Measurements from ENCODE around the gene TRIM71.
"Not testable (repeated sequence)": the region's sequence is repeated elsewhere in the genome, so short reads cannot be mapped to it uniquely, and the experiment has no call there.

Gene TRIM71

GRCh38 chr3:32842987-32843386 is 25.2 kb downstream of the TRIM71 start:
- DNase-seq (ENCODE audit: low spot score): no peak

GRCh38 chr3:32843510-32844321 is 25.9 kb downstream of the TRIM71 start:
- no peak for DNase-seq (ENCODE audit: low spot score)

GRCh38 chr3:32844322-32844654 is 26.5 kb downstream of the TRIM71 start:
- DNase-seq (ENCODE audit: low spot score): no peak

GRCh38 chr3:32844914-32845313 is 27.1 kb downstream of the TRIM71 start:
- DNase-seq (ENCODE audit: low spot score): no peak

GRCh38 chr3:32845546-32845945 is 27.7 kb downstream of the TRIM71 start:
- not testable (repeated sequence) for DNase-seq (ENCODE audit: low spot score)

- DNase-seq (ENCODE audit: low spot score): not testable (repeated sequence)
Observed at GRCh38 chr3:32847045-32847444, 29.2 kb downstream of the TRIM71 start.

GRCh38 chr3:32847528-32847927 is 29.7 kb downstream of the TRIM71 start:
- no peak for DNase-seq (ENCODE audit: low spot score)

- no peak for DNase-seq (ENCODE audit: low spot score)
Observed at GRCh38 chr3:32848215-32848614, 30.4 kb downstream of the TRIM71 start.

- DNase-seq (ENCODE audit: low spot score): no peak
Observed at GRCh38 chr3:32849046-32849445, 31.2 kb downstream of the TRIM71 start.

- no peak for DNase-seq (ENCODE audit: low spot score)
Observed at GRCh38 chr3:32850226-32850625, 32.4 kb downstream of the TRIM71 start.

- DNase-seq (ENCODE audit: low spot score): no peak
Observed at GRCh38 chr3:32850636-32851035, 32.8 kb downstream of the TRIM71 start.

- DNase-seq (ENCODE audit: low spot score): no peak
Observed at GRCh38 chr3:32852146-32852545, 34.3 kb downstream of the TRIM71 start.

GRCh38 chr3:32855350-32855953 is 37.7 kb downstream of the TRIM71 start:
- DNase-seq (ENCODE audit: low spot score): no peak

- DNase-seq (ENCODE audit: low spot score): no peak
Observed at GRCh38 chr3:32856355-32856889, 38.6 kb downstream of the TRIM71 start.

- no peak for DNase-seq (ENCODE audit: low spot score)
Observed at GRCh38 chr3:32856901-32857507, 39.2 kb downstream of the TRIM71 start.

GRCh38 chr3:32857921-32858320 is 40.1 kb downstream of the TRIM71 start:
- DNase-seq (ENCODE audit: low spot score): no peak

- no peak for DNase-seq (ENCODE audit: low spot score)
Observed at GRCh38 chr3:32859604-32860237, 41.9 kb downstream of the TRIM71 start.

- no peak for DNase-seq (ENCODE audit: low spot score)
Observed at GRCh38 chr3:32860499-32860898, 42.7 kb downstream of the TRIM71 start.

GRCh38 chr3:32861681-32862080 is 43.9 kb downstream of the TRIM71 start:
- DNase-seq (ENCODE audit: low spot score): no peak

GRCh38 chr3:32862247-32862935 is 44.6 kb downstream of the TRIM71 start:
- DNase-seq (ENCODE audit: low spot score): no peak

GRCh38 chr3:32862936-32863487 is 45.2 kb downstream of the TRIM71 start:
- no peak for DNase-seq (ENCODE audit: low spot score)

GRCh38 chr3:32865383-32865782 is 47.6 kb downstream of the TRIM71 start:
- DNase-seq (ENCODE audit: low spot score): no peak
